G401 (cell line): ENCODE measurements around the gene COL5A1. TPM values are rescaled to one million over a fixed set of nuclear protein-coding genes. Genes with fewer than 3 reads are reported as not detected.
"Not testable (repeated sequence)": the region's sequence is repeated elsewhere in the genome, so short reads cannot be mapped to it uniquely, and the experiment has no call there.

Source experiments
- DNase-seq: peaks from one replicate; pipeline ENCODE4 v3.0.0-alpha.2; 2015; ENCODE audit warnings: low spot score
- in situ Hi-C: cut with HindIII; loops from 2 replicates; pipeline ENCODE4 v1.10.0; 2016; ENCODE audit warnings: low sequenced_read_pairs, mixed read lengths
- total RNA-seq: library from RNA; depleted of rRNA; stranded (reverse); fragments of >200 nt; shearing (Covaris generic); gene quantifications from 2 replicates; pipeline ENCODE4 v1.2.3, GENCODE V29; 2014

COL5A1 gene
- total RNA-seq, 1 experiment from 2014 or later, result 0.58 TPM

GRCh38 chr9:134847138-134847537 lies 205.5 kb downstream of the COL5A1 start:
- no peak for DNase-seq
- in situ Hi-C loops, result no loop called here

GRCh38 chr9:134847752-134848432 lies 206.3 kb downstream of the COL5A1 start:
- no peak for DNase-seq
- in situ Hi-C loops, result no loop called here

GRCh38 chr9:134848504-134848903 lies 206.9 kb downstream of the COL5A1 start:
- in situ Hi-C loops, result no loop called here
- no peak for DNase-seq

DNA sequence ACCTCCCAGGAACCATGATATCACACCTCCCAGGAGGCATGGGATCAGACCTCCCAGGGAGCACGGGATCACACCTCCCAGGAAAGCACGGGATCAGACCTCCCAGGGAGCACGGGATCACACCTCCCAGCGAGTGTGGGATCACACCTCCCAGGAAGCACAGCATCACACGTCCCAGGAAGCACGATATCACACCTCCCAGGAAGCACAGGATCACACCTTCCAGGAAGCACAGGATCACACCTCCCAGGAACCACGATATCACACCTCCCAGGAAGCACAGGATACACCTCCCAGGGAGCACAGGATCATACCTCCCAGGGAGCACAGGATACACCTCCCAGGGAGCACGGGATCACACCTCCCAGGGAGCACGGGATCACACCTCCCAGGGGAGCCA lies 209.0 kb downstream of the COL5A1 start:
- DNase-seq, result no peak
- in situ Hi-C loops, result no loop called here

DNA sequence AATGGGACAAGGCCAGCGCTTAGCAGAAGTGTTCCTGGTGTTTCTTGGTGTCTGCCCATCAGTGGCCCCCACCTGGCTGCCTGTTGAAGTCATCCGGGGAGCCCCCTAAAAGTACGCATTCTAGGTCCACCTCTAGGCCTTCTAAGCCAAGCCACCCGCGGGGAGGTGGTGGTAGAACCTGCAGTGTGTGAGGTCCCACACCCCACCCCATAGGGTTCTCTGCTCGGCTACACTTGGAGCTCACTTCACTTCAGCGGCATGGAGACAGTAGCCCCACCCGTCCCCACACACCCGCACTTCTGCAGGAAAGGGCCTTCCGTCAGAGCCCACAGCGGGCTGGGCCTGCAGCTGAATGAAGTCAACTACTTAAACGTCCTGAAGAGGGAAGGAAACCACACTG lies 209.4 kb downstream of the COL5A1 start:
- no peak for DNase-seq
- in situ Hi-C loops, result no loop called here

DNA sequence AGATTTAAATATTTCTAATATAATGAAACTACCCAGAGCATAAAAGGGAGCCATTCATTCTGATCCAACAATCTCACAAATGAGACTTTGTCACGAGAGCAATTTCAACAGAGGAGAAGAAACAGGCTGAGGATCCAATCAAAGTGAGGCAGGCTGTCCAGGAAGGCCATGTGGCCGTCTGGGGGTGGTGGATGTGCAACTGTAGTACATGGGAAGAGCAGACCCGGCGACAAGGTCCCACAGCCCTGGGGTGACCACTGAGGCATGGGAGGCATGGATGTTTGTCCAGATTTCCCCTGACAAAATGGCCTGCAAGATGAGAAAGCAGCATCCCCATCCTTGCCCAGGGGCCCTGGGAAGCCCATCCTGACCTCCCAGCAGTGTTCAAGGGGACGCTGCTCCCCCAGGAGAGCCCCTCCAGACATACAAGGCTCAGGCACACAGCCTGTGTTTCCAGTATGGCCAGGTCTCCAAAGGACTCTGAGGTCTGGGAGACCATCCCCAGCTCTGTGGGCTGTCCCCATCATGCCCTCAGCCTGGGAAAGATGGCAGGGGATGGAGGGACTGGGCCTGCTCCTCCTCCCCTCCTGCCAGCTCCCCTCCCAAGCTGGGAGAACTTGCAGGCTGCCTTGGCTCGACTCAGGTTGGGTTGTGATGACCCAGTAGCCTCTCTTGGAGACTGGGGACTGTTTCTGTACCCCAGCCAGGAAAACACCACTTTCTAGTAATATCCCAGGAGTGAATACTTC lies 211.5 kb downstream of the COL5A1 start:
- no peak for DNase-seq
- in situ Hi-C loops, result no loop called here

DNA sequence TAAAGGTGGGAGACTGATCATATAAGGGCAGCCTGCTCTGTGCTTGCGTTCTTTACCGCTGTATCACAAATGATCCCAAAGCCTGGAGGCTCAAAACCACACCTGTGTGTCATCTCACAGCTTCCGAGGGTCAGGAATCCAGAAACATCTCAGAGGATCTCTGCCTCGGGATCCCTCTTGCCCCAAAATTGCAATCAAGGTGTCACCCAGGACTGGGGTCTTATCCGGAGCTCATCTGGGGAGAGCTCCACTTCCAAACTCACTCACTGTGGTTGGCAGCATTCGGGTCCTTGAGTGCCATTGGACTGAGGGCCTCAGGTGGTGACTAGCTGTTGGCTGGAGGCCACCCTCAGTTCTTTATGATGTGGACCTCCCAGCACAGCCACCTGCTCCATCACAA lies 212.3 kb downstream of the COL5A1 start:
- no peak for DNase-seq
- in situ Hi-C loops, result no loop called here

DNA sequence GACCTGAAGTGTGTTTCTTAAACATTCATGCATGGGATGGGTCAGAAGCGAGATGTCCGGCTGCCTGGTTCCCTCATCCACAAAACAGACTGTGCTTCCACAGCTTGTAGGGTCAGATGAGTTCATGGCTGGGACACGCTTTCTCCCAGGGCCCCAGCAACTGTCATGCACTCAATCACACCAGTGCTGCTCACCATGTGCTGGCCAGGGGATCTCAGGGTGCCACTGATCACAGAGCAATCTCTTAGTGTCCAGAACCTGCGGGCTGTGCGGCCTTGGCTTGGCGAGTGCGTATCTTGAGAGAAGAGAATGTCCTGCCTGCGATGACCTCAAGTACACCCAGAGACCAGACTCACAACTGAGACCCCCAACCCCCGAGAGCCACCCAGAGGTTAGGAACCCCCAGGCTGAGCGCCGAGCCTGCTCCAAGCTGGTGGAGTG lies 213.0 kb downstream of the COL5A1 start:
- in situ Hi-C loops, result no loop called here
- DNase-seq, result no peak

- in situ Hi-C loops, result no loop called here
- DNase-seq, result no peak
Measured at GRCh38 chr9:134855231-134855899, 213.8 kb downstream of the COL5A1 start.

GRCh38 chr9:134855900-134856377 lies 214.3 kb downstream of the COL5A1 start:
- DNase-seq, result no peak
- in situ Hi-C loops, result no loop called here

DNA sequence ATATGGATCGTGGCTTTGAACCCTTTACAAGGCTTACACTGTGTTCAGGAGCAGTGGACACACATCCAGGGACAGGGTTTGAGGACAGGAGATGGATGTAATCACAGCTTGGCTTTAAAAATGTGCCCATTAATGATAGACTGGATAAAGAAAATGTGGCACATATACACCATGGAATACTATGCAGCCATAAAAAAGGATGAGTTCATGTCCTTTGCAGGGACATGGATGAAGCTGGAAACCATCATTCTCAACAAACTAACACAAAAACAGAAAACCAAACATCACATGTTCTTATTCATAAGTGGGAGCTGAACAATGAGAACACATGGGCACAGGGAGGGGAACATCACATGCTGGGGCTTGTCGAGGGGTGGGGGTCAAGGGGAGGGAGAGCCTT lies 215.8 kb downstream of the COL5A1 start:
- DNase-seq, in situ Hi-C loops: not testable (repeated sequence)

GRCh38 chr9:134858051-134858841 lies 216.6 kb downstream of the COL5A1 start:
- DNase-seq, result no peak
- in situ Hi-C loops, result no loop called here

- DNase-seq, result no peak
- in situ Hi-C loops, result no loop called here
Measured at GRCh38 chr9:134860510-134860909, 218.9 kb downstream of the COL5A1 start.

DNA sequence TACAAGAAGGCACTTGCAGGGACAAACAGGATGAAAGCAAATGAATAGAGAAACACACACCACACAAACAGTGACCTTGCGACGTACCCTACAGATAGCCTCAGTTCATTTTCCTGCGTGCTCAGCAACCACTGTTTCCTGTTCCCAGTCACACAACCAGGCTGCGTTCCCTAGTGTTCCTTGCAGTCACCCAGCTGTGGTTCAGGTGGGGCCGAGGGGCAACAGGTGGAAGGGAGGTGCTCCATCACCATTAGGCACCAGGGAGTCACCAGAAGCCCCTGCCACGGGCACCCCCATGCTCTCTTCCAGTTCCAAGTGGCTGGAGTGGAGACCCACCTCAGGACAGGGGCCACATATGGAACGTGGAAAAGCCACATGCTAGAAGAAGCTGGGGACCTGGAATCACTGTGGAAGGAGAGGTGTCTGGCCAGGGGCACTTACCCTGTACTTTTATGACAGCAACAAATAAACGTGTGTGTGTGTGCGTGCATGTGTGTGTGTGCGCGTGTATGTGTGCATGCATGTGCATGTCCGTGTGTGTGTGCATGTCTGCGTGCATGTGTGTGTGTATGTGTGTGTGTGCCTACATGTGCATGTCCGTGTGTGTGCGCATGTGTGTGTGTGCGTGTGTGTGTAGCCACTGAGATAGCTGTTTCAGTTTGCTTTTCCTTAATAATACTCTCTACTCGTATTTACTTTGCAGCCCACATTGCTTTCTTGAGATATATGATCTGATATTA lies 220.2 kb downstream of the COL5A1 start:
- in situ Hi-C loops, result no loop called here
- no peak for DNase-seq

DNA sequence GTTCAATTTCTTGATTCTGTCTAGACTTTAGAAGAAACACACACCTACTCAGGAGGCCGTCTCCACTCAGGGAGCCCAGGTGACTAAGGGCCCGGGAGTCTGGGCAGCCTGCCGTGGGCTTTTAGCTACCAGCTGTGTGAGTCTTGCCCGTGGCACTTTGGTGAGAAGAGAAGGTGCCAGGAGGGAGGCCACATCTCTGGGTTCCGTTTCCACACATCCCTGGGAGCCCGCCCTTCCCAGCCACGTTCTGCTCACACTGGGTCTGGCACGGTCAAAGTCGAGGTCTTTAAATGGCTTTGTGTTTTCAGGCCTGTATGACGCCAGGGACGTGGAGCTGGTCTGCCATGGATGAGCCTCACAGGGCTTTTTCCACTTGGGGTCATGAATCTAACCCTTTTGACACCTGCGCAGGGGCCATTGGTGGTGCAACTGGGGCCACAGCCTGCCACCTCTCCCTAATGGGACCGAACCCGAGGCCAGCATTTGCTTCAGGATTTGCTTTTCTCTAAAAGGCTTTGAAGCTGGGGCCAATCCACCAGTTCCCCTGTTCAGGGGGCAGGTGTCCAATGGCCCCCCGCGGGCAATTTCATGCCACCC lies 221.8 kb downstream of the COL5A1 start:
- DNase-seq, result no peak
- in situ Hi-C loops, result no loop called here

- no peak for DNase-seq
Measured at GRCh38 chr9:134863941-134864820, 222.6 kb downstream of the COL5A1 start.

GRCh38 chr9:134864821-134865190 lies 223.2 kb downstream of the COL5A1 start:
- DNase-seq, result no peak
- in situ Hi-C loops, result no loop called here

More at GRCh38 chr9:134863941-134864820, 222.6 kb downstream of the COL5A1 start:
- in situ Hi-C loops, result no loop called here
